Esophagus (tissue), 2 donors: Measurements from ENCODE around the gene ADGRL4. TPM values are rescaled to one million over a fixed set of nuclear protein-coding genes. Genes with fewer than 3 reads are reported as not detected.
A peak's percentile ranks its signal among the peaks of the same experiment; 100 is the strongest.

Source experiments
- H3K27ac ChIP-seq, 2 donors: one replicate each; pipeline ENCODE4 v1.5.1; 2013; ENCODE audit warnings: low read depth in 2 of 2, mild to moderate bottlenecking in 2 of 2, inconsistent platforms in 1 of 2, low read length in 1 of 2, moderate library complexity in 1 of 2
- H3K27me3 ChIP-seq, 2 donors: one replicate each; pipeline ENCODE4 v1.6.1; 2013; ENCODE audit warnings: low read length in 2 of 2, control low read depth in 1 of 2, mild to moderate bottlenecking in 1 of 2; ENCODE audit not compliant: insufficient read depth in 2 of 2, control insufficient read depth in 1 of 2
- H3K36me3 ChIP-seq, 2 donors: one replicate each; pipeline ENCODE4 v1.6.1; 2013; ENCODE audit warnings: low read length in 1 of 2; ENCODE audit not compliant: control insufficient read depth in 2 of 2, insufficient read depth in 2 of 2
- H3K4me1 ChIP-seq, 2 donors: one replicate each; pipeline ENCODE4 v1.6.1; 2013; ENCODE audit warnings: low read length in 1 of 2; ENCODE audit not compliant: control insufficient read depth in 2 of 2, insufficient read depth in 2 of 2
- H3K4me3 ChIP-seq, 2 donors: one replicate each; pipeline ENCODE4 v1.5.1; 2013; ENCODE audit warnings: low read length in 2 of 2, mild to moderate bottlenecking in 2 of 2, low read depth in 1 of 2, moderate library complexity in 1 of 2
- H3K9me3 ChIP-seq, 2 donors: one replicate each; pipeline ENCODE4 v1.6.1; 2013; ENCODE audit warnings: mild to moderate bottlenecking in 2 of 2, low read depth in 1 of 2, low read length in 1 of 2, moderate library complexity in 1 of 2; ENCODE audit not compliant: control insufficient read depth in 2 of 2, insufficient read depth in 1 of 2
- WGBS, 2 donors: extraction: QIAGEN DNeasy Blood & Tissue Kit; methylation state at CpG; one replicate each; pipeline ENCODE4 v1.1.7; 2013; 5-methylcytosine and 5-hydroxymethylcytosine counted together
- polyA plus RNA-seq, 2 donors: library from polyadenylated mRNA; stranded (reverse); fragments of 200-250 nt; gene quantifications; one replicate each; pipeline ENCODE4 v1.2.3, GENCODE V29; 2013
- donor health status: healthy with polysubstance abuse.
- donor health status: Bipolar disorder and iron deficiency.

The ADGRL4 gene
- 1 to 10 TPM; 1.1 to 2.4 TPM for polyA plus RNA-seq

- H3K36me3 ChIP-seq, result no peaks in the 10 kb centered on the region
- no peaks in the 10 kb centered on the region for H3K27me3 ChIP-seq
- peaks cover 3 to 4% of the 10 kb centered on the region in 2 donors for H3K9me3 ChIP-seq
- peak within 1 kb of the TSS in 1 of 2 donors; percentile 47 for H3K27ac ChIP-seq
- peak within 1 kb of the TSS in 1 of 2 donors; percentile 9 for H3K4me3 ChIP-seq
- no peaks in the 10 kb centered on the region for H3K4me1 ChIP-seq
- 23 to 31% methylated on average over 35 of the region's 35 CpGs for WGBS, 2 donors
Measured at GRCh38 chr1:79006564-79006963, at the start of gene ADGRL4. TSS of gene ADGRL4 (minus strand) at chr1:79006730. CDS start at chr1:79006654, 76 bp downstream.

GRCh38 chr1:79055856-79056255 is 49.3 kb upstream of the ADGRL4 start:
- peaks cover 0 to 3% of the 10 kb centered on the region in 2 donors for H3K9me3 ChIP-seq
- H3K4me1 ChIP-seq, result no peaks in the 10 kb centered on the region
- H3K4me3 ChIP-seq, result no peak overlapping the region
- H3K36me3 ChIP-seq, result no peaks in the 10 kb centered on the region
- 93 to 95% methylated on average over 15 of the region's 15 CpGs for WGBS, 2 donors
- no peaks in the 10 kb centered on the region for H3K27me3 ChIP-seq
- H3K27ac ChIP-seq, result no peak overlapping the region

GRCh38 chr1:79052829-79053449 is 46.4 kb upstream of the ADGRL4 start:
- Histone ChIP-seq H3K9me3 (peaks cover 0 to 3% of the 10 kb centered on the region in 2 donors), H3K4me1 (no peaks in the 10 kb centered on the region), H3K27me3 (no peaks in the 10 kb centered on the region), H3K4me3 (no peak overlapping the region), H3K27ac (no peak overlapping the region), H3K36me3 (no peaks in the 10 kb centered on the region)
- 46 to 52% methylated on average over 4 of the region's 4 CpGs for WGBS, 2 donors

- Histone ChIP-seq H3K4me3 (no peak overlapping the region), H3K4me1 (no peaks in the 10 kb centered on the region), H3K27ac (no peak overlapping the region), H3K36me3 (no peaks in the 10 kb centered on the region), H3K27me3 (no peaks in the 10 kb centered on the region), H3K9me3 (no peaks in the 10 kb centered on the region)
- WGBS, 2 donors, result 81 to 84% methylated on average over 18 of the region's 18 CpGs
Measured at GRCh38 chr1:79044974-79045650, 38.6 kb upstream of the ADGRL4 start.

- no peaks in the 10 kb centered on the region for H3K27me3 ChIP-seq
- H3K27ac ChIP-seq, result no peak overlapping the region
- H3K36me3 ChIP-seq, result no peaks in the 10 kb centered on the region
- no peaks in the 10 kb centered on the region for H3K9me3 ChIP-seq
- H3K4me1 ChIP-seq, result no peaks in the 10 kb centered on the region
- 60% methylated on average over 4 of the region's 4 CpGs for WGBS, 2 donors
- no peak overlapping the region for H3K4me3 ChIP-seq
Measured at GRCh38 chr1:79043506-79043905, 37.0 kb upstream of the ADGRL4 start.

GRCh38 chr1:79042539-79042938 is 36.0 kb upstream of the ADGRL4 start:
- H3K4me1 ChIP-seq, result no peaks in the 10 kb centered on the region
- 38 to 56% methylated on average over 2 of the region's 2 CpGs for WGBS, 2 donors
- no peaks in the 10 kb centered on the region for H3K9me3 ChIP-seq
- no peak overlapping the region for H3K27ac ChIP-seq
- H3K27me3 ChIP-seq, result no peaks in the 10 kb centered on the region
- no peaks in the 10 kb centered on the region for H3K36me3 ChIP-seq
- H3K4me3 ChIP-seq, result no peak overlapping the region

GRCh38 chr1:79042117-79042516 is 35.6 kb upstream of the ADGRL4 start:
- Histone ChIP-seq H3K27me3 (no peaks in the 10 kb centered on the region), H3K9me3 (peaks cover 0 to 3% of the 10 kb centered on the region in 2 donors), H3K4me3 (no peak overlapping the region), H3K36me3 (no peaks in the 10 kb centered on the region), H3K27ac (no peak overlapping the region), H3K4me1 (no peaks in the 10 kb centered on the region)
- 44 to 53% methylated on average over 2 of the region's 2 CpGs for WGBS, 2 donors

GRCh38 chr1:79041666-79042065 is 35.1 kb upstream of the ADGRL4 start:
- no peaks in the 10 kb centered on the region for H3K4me1 ChIP-seq
- no peaks in the 10 kb centered on the region for H3K36me3 ChIP-seq
- H3K27ac ChIP-seq, result no peak overlapping the region
- H3K9me3 ChIP-seq, result peaks cover 3 to 7% of the 10 kb centered on the region in 2 donors
- WGBS, 2 donors, result 75 to 78% methylated on average over 3 of the region's 3 CpGs
- no peak overlapping the region for H3K4me3 ChIP-seq
- H3K27me3 ChIP-seq, result no peaks in the 10 kb centered on the region

GRCh38 chr1:79040424-79041082 is 34.0 kb upstream of the ADGRL4 start:
- no peak overlapping the region for H3K27ac ChIP-seq
- no peaks in the 10 kb centered on the region for H3K27me3 ChIP-seq
- 36 to 37% methylated on average over 10 of the region's 10 CpGs for WGBS, 2 donors
- H3K4me3 ChIP-seq, result no peak overlapping the region
- H3K36me3 ChIP-seq, result no peaks in the 10 kb centered on the region
- peaks cover 3 to 7% of the 10 kb centered on the region in 2 donors for H3K9me3 ChIP-seq
- H3K4me1 ChIP-seq, result no peaks in the 10 kb centered on the region
